GM19452 (cell line): Measurements from ENCODE around the gene MLXIPL.
"Not testable (repeated sequence)": the region's sequence is repeated elsewhere in the genome, so short reads cannot be mapped to it uniquely, and the experiment has no call there.

Source experiments
- ATAC-seq: cut with Tn5 transposase; IDR thresholded peaks from one replicate; pipeline ENCODE4 v1.9.1; 2021; ENCODE audit not compliant: unreplicated experiment

The MLXIPL gene

GRCh38 chr7:73556208-73557107 lies 67.9 kb downstream of the MLXIPL start:
- no peak for ATAC-seq

DNA sequence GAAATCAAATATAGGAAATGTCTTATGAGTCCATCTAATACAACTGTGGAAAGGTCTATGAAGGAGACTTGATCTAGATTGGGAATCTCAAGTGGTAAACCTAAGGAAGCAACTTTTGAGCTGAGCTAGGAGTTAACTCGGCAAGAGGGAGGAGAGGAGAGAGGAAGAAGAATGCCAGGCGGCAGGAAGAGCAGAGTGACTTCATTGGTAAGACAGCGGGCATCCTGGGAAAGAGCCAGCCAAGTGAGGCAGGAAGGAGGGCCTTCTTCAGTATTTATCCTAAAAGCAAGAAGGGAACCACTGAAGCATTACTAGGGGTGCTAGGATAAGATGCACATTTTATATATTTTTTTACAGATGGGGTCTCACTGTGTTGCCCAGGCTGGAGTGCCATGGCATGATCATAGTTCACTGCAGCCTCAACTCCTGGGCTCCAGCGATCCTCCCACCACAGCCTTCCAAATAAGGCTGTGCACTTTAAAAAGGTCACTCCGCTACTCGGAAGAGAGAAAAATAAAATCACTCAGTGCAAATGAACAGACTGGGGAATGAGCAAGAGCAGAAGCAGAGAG lies 68.8 kb downstream of the MLXIPL start:
- ATAC-seq, result no peak

DNA sequence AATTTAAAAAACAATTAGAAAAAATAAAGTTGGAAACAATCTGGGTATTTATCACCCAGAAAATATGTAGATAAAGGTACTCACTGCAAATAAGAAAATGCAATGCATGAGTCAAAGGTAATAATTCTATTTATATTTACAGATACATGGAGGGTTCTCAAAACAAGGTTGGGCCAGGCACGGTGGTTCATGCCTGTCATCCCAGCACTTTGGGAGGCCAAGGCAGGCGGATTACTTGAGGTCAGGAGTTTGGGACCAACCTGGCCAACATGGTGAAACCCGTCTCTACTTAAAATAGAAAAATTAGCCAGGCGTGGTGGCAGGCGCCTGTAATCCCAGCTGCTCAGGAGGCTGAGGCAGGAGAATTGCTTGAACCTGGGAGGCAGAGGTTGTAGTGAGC lies 74.2 kb downstream of the MLXIPL start:
- ATAC-seq, result not testable (repeated sequence)

- ATAC-seq, result no peak
Measured at GRCh38 chr7:73549176-73549575, 75.1 kb downstream of the MLXIPL start.

GRCh38 chr7:73547841-73548240 lies 76.5 kb downstream of the MLXIPL start:
- no peak for ATAC-seq

DNA sequence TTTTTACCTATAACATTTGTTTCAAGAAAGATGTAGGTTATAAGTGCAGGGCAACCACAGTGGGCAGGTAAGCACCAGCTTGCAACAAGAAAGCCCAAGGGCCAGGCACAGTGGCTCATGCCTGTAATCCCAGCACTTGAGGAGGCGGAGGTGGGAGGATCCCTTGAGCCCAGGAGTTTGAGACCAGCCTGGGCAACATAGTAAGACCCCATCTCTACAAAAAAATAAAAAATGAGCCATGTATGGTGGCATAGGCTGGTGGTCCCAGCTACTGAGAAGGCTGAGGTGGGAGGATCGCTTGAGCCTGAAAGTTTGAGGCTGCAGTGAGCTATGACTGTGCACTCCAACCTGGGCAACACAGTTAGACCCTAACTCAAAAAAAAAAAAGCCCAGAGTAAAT lies 79.6 kb downstream of the MLXIPL start:
- no peak for ATAC-seq
